Thymus (tissue), 11 donors: ENCODE results near the gene MED10. TPM values are rescaled to one million over a fixed set of nuclear protein-coding genes. Genes with fewer than 3 reads are reported as not detected.
"Not testable (repeated sequence)": the region's sequence is repeated elsewhere in the genome, so short reads cannot be mapped to it uniquely, and the experiment has no call there.

Source experiments
- DNase-seq, 9 donors: peaks; one replicate each; pipeline ENCODE4 v3.0.0-alpha.2; 2013; ENCODE audit warnings: low spot score in 9 of 9, low read depth in 6 of 9, missing footprints in 1 of 9
- H3K27ac ChIP-seq, 2 donors: one replicate each; pipeline ENCODE4 v1.5.1; 2013; ENCODE audit warnings: control low read depth in 1 of 2, low read depth in 1 of 2, low read length in 1 of 2, mild to moderate bottlenecking in 1 of 2, moderate library complexity in 1 of 2
- H3K27me3 ChIP-seq, 2 donors: one replicate each; pipeline ENCODE4 v1.5.1; 2013; ENCODE audit warnings: low read length in 1 of 2; ENCODE audit not compliant: control insufficient read depth in 2 of 2, insufficient read depth in 1 of 2
- H3K36me3 ChIP-seq, 2 donors: one replicate each; pipeline ENCODE4 v1.5.1; 2013; ENCODE audit warnings: low read length in 1 of 2, mild to moderate bottlenecking in 1 of 2, moderate library complexity in 1 of 2; ENCODE audit not compliant: control insufficient read depth in 2 of 2, insufficient read depth in 2 of 2
- H3K4me1 ChIP-seq, 2 donors: one replicate each; pipeline ENCODE4 v1.5.1; 2013; ENCODE audit warnings: low read length in 2 of 2; ENCODE audit not compliant: control insufficient read depth in 2 of 2, insufficient read depth in 2 of 2
- H3K4me3 ChIP-seq, 2 donors: one replicate each; pipeline ENCODE4 v1.5.1; 2013; ENCODE audit warnings: low read length in 2 of 2, control low read depth in 1 of 2, mild to moderate bottlenecking in 1 of 2
- H3K9me3 ChIP-seq, 2 donors: one replicate each; pipeline ENCODE4 v1.5.1; 2013; ENCODE audit warnings: low read length in 1 of 2, mild to moderate bottlenecking in 1 of 2; ENCODE audit not compliant: control insufficient read depth in 2 of 2, insufficient read depth in 1 of 2
- WGBS: extraction: QIAGEN DNeasy Blood & Tissue Kit; methylation state at CpG from one replicate; pipeline ENCODE4 v1.1.7; 2013; 5-methylcytosine and 5-hydroxymethylcytosine counted together
- polyA plus RNA-seq: library from polyadenylated mRNA; stranded (reverse); fragments of 200-250 nt; gene quantifications from one replicate; pipeline ENCODE4 v1.2.3, GENCODE V29; 2013
- total RNA-seq: library from RNA; stranded (reverse); fragments of 120-200 nt; gene quantifications from one replicate; pipeline ENCODE4 v1.2.4, GENCODE V29; 2013
- donor health status: healthy.

Gene MED10
- total and polyA plus RNA-seq, 2 donors: 17.7 to 53.7 TPM

- Histone ChIP-seq H3K27me3 (no peaks in the 10 kb centered on the region), H3K27ac (peak overlapping the region; percentile 32 to 49), H3K9me3 (peaks cover 0 to 4% of the 10 kb centered on the region in 2 donors), H3K36me3 (peaks cover 0 to 6% of the 10 kb centered on the region in 2 donors), H3K4me1 (peaks cover 6 to 13% of the 10 kb centered on the region in 2 donors), H3K4me3 (no peak overlapping the region)
- 20% methylated on average over 16 of the region's 16 CpGs for WGBS
- peak in 6 of 9 donors; percentile 6 to 56 (median 18) for DNase-seq
These were observed 18.6 kb downstream of the MED10 start for GRCh38 chr5:6359555-6360322.

DNA sequence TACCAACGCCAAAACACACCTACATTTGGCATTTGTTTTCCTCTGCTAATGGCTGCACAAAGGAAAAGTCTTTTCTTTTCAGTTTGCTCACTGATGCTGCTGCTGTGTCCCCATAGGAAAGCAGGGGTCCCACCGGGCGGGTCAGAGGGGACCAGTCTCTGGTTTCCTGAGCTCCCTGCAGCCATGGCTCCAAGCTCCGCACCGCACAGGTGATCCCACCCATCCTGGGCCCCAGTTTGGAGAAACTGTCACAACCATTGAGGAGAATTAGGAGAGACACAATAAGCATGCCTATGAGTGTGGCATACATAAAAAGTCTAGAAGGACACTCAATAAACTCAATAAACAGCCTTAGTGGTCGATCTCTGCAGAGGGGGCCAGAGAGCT lies 19.9 kb downstream of the MED10 start:
- Histone ChIP-seq H3K4me1 (peaks cover 6 to 13% of the 10 kb centered on the region in 2 donors), H3K9me3 (peaks cover 0 to 4% of the 10 kb centered on the region in 2 donors), H3K4me3 (no peak overlapping the region), H3K27ac (no peak overlapping the region), H3K27me3 (no peaks in the 10 kb centered on the region), H3K36me3 (peaks cover 0 to 6% of the 10 kb centered on the region in 2 donors)
- 97% methylated on average over 6 of the region's 6 CpGs for WGBS
- DNase-seq: no peak

- not testable (repeated sequence) for H3K9me3 ChIP-seq, H3K27me3 ChIP-seq, DNase-seq, H3K4me3 ChIP-seq, H3K27ac ChIP-seq, H3K36me3 ChIP-seq
- WGBS: 92% methylated on average over 8 of the region's 8 CpGs
- H3K4me1 ChIP-seq: peaks cover 6 to 13% of the 10 kb centered on the region in 2 donors
These were observed 20.4 kb downstream of the MED10 start for GRCh38 chr5:6357817-6358433.

- no peak for DNase-seq
These were observed 21.7 kb downstream of the MED10 start for GRCh38 chr5:6356578-6357164.

DNA sequence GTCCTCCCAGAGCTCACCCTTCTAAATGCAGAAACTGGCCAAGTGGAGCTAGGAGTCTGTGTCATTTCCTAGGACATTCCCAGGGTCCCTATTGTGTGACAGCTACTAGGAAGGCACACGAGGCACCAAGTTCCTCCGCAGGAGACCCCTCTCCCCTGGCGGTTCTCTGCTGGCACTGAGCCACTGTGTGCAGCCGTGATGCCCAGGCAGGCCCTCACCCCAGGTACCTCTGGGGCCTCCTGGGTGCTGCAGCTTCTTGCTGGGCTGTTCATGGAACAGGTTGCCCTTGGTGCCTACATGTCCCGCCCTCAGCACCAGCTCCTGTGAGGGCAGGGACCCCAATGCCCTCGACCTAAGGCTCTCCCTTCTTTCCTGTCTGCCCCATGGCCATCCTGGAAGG lies 23.1 kb downstream of the MED10 start:
- DNase-seq: no peak
- H3K4me3 ChIP-seq: no peak overlapping the region
- H3K27ac ChIP-seq: no peak overlapping the region
- H3K9me3 ChIP-seq: no peaks in the 10 kb centered on the region
- H3K36me3 ChIP-seq: no peaks in the 10 kb centered on the region
- H3K4me1 ChIP-seq: peaks cover 5 to 8% of the 10 kb centered on the region in 2 donors
- 92% methylated on average over 6 of the region's 6 CpGs for WGBS
- no peaks in the 10 kb centered on the region for H3K27me3 ChIP-seq

More at GRCh38 chr5:6356578-6357164, 21.7 kb downstream of the MED10 start:
- Histone ChIP-seq H3K36me3 (no peaks in the 10 kb centered on the region), H3K9me3 (no peaks in the 10 kb centered on the region), H3K27ac (no peak overlapping the region), H3K4me1 (peaks cover 6 to 13% of the 10 kb centered on the region in 2 donors), H3K27me3 (no peaks in the 10 kb centered on the region), H3K4me3 (no peak overlapping the region)
- 97% methylated on average over 16 of the region's 16 CpGs for WGBS

DNA sequence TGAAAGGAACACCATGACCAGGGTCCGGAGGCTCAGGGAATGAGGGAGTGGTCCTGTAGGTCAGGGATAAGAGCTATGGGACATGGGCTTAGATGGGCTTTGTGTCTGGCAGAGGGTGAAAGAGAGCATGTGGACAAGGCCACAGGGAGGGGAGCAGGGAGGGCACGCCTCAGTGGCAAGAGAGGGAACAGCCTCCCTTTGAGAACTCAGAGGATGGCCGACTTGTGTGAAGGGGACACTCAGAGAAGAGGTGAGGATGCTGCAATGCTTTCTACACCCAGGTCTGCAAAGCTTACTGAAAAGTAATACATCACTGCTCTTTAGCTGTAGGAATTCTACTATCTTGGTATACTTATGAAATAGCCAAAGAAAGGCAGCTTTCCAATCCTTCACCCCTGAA lies 23.5 kb downstream of the MED10 start:
- Histone ChIP-seq H3K9me3 (no peaks in the 10 kb centered on the region), H3K27me3 (no peaks in the 10 kb centered on the region), H3K27ac (no peak overlapping the region), H3K4me1 (peaks cover under 1 to 3% of the 10 kb centered on the region in 2 donors), H3K36me3 (no peaks in the 10 kb centered on the region), H3K4me3 (no peak overlapping the region)
- DNase-seq: no peak
- WGBS: 95% methylated on average over 3 of the region's 3 CpGs

- 90% methylated on average over 13 of the region's 13 CpGs for WGBS
- DNase-seq: no peak
- H3K4me3 ChIP-seq: no peak overlapping the region
- H3K36me3 ChIP-seq: no peaks in the 10 kb centered on the region
- no peaks in the 10 kb centered on the region for H3K27me3 ChIP-seq
- H3K9me3 ChIP-seq: no peaks in the 10 kb centered on the region
- no peaks in the 10 kb centered on the region for H3K4me1 ChIP-seq
- no peak overlapping the region for H3K27ac ChIP-seq
These were observed 24.6 kb downstream of the MED10 start for GRCh38 chr5:6353602-6354302.

GRCh38 chr5:6350277-6351090 lies 27.9 kb downstream of the MED10 start:
- Histone ChIP-seq H3K27me3 (no peaks in the 10 kb centered on the region), H3K27ac (no peak overlapping the region), H3K36me3 (no peaks in the 10 kb centered on the region), H3K4me3 (no peak overlapping the region), H3K4me1 (no peaks in the 10 kb centered on the region), H3K9me3 (no peaks in the 10 kb centered on the region)
- DNase-seq: no peak
- WGBS: 94% methylated on average over 18 of the region's 18 CpGs
